Measurements from ENCODE around the gene GNG8. TPM values are rescaled to one million over a fixed set of nuclear protein-coding genes. Genes with fewer than 3 reads are reported as not detected.

Gene GNG8
- total and polyA plus RNA-seq, 2 of the 13 experiments (the other 11 are each of a cell fraction or from before 2014, with no cell fraction given), result not detected

DNA sequence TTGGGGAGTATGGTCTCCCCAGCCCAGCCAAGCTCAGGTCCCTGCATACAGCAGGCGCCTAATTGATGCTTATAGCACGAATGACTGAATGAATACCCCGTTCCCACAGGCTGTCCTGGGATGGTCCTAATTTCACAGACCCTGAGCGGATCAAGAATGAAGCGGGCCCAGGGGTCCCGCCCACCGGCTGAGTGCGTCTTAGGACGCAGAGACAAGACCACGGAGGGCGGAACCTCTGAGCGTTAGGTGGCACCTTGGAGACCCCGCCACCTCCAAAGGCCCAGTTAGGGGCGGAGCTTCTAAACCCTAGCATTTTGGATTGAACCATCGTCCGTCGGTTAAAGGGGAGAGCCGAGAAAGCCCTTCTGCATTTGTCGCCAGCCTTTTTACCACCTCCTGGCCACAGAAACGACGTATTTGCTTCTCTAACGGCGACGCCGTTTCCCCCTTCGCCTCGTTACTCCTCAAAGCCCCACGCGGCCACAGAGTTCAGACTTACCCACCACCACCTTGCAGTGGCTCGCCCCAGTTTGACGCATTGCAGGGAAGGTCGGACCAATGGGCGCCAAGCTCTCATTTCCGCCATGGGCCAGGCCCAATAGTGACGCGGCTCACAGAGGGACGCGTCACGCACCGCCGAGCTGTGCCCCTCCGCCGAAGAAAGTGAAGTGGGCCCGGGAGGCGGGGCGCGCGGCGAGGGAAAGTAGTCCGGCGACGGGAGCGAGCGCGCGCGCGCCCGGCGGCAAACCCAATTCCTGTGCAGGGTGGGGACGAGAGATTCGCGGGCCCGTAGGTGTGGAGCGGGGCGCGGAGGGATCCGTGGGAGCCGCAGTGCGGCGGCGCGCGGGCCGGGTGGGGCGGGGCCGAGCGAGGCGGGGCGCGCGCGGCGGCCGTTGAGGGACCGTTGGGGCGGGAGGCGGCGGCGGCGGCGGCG is 35.4 kb downstream of the GNG8 start (continued):
- TF ChIP-seq REL (CRISPR knock-in tag; conservative IDR thresholded peaks at IDR 0.05) (0 out of 2 replicates have a peak, but pooled peaks have one; percentile 50), SOX6 (IDR thresholded peaks at IDR 0.05) (no peak), SOX6 (CRISPR knock-in tag; IDR thresholded peaks at IDR 0.05) (peak; percentile 45; the same call in 1 of the 2 replicates), TOPORS (CRISPR knock-in tag; IDR thresholded peaks at IDR 0.05) (peak; percentile 69; the same call in 1 of the 2 replicates), ZNF546 (CRISPR knock-in tag; conservative IDR thresholded peaks at IDR 0.05) (peak; percentile 86; the same call in 1 of the 2 replicates), CEBPB (IDR thresholded peaks at IDR 0.05; ENCODE audit: borderline replicate concordance, low read depth, low read length) (no peak), ZSCAN12 (CRISPR knock-in tag; IDR thresholded peaks at IDR 0.05) (0 out of 2 replicates have a peak, but pooled peaks have one; percentile 75), RFXAP (CRISPR knock-in tag; IDR thresholded peaks at IDR 0.05; ENCODE audit: borderline replicate concordance) (peak; percentile 86; the same call in 1 of the 2 replicates), NRL (CRISPR knock-in tag; IDR thresholded peaks at IDR 0.05; ENCODE audit: borderline replicate concordance) (peak; percentile 55; the same call in 1 of the 2 replicates), TBL1XR1 (IDR thresholded peaks at IDR 0.05; ENCODE audit: borderline replicate concordance, low read length, partially characterized antibody) (peak; percentile 24), EED (CRISPR knock-in tag; IDR thresholded peaks at IDR 0.05) (peak; percentile 78), ZNF34 (CRISPR knock-in tag; IDR thresholded peaks at IDR 0.05; ENCODE audit: borderline replicate concordance) (0 out of 2 replicates have a peak, but pooled peaks have one; percentile 51), BRCA1 (CRISPR knock-in tag; IDR thresholded peaks at IDR 0.05) (no peak), SALL2 (CRISPR knock-in tag; IDR thresholded peaks at IDR 0.05) (peak; percentile 90), ZNF790 (CRISPR knock-in tag; IDR thresholded peaks at IDR 0.05; ENCODE audit: borderline replicate concordance) (peak; percentile 89; the same call in 1 of the 2 replicates)
- TF ChIP-seq, protein P1, sequence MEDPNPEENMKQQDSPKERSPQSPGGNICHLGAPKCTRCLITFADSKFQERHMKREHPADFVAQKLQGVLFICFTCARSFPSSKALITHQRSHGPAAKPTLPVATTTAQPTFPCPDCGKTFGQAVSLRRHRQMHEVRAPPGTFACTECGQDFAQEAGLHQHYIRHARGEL (CRISPR knock-in tag; IDR thresholded peaks at IDR 0.05), result no peak
- TF ChIP-seq, protein P2, sequence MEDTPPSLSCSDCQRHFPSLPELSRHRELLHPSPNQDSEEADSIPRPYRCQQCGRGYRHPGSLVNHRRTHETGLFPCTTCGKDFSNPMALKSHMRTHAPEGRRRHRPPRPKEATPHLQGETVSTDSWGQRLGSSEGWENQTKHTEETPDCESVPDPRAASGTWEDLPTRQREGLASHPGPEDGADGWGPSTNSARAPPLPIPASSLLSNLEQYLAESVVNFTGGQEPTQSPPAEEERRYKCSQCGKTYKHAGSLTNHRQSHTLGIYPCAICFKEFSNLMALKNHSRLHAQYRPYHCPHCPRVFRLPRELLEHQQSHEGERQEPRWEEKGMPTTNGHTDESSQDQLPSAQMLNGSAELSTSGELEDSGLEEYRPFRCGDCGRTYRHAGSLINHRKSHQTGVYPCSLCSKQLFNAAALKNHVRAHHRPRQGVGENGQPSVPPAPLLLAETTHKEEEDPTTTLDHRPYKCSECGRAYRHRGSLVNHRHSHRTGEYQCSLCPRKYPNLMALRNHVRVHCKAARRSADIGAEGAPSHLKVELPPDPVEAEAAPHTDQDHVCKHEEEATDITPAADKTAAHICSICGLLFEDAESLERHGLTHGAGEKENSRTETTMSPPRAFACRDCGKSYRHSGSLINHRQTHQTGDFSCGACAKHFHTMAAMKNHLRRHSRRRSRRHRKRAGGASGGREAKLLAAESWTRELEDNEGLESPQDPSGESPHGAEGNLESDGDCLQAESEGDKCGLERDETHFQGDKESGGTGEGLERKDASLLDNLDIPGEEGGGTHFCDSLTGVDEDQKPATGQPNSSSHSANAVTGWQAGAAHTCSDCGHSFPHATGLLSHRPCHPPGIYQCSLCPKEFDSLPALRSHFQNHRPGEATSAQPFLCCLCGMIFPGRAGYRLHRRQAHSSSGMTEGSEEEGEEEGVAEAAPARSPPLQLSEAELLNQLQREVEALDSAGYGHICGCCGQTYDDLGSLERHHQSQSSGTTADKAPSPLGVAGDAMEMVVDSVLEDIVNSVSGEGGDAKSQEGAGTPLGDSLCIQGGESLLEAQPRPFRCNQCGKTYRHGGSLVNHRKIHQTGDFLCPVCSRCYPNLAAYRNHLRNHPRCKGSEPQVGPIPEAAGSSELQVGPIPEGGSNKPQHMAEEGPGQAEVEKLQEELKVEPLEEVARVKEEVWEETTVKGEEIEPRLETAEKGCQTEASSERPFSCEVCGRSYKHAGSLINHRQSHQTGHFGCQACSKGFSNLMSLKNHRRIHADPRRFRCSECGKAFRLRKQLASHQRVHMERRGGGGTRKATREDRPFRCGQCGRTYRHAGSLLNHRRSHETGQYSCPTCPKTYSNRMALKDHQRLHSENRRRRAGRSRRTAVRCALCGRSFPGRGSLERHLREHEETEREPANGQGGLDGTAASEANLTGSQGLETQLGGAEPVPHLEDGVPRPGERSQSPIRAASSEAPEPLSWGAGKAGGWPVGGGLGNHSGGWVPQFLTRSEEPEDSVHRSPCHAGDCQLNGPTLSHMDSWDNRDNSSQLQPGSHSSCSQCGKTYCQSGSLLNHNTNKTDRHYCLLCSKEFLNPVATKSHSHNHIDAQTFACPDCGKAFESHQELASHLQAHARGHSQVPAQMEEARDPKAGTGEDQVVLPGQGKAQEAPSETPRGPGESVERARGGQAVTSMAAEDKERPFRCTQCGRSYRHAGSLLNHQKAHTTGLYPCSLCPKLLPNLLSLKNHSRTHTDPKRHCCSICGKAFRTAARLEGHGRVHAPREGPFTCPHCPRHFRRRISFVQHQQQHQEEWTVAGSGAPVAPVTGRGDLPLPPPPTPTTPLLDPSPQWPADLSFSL (CRISPR knock-in tag; IDR thresholded peaks at IDR 0.05), result no peak
- TF ChIP-seq, protein P3, sequence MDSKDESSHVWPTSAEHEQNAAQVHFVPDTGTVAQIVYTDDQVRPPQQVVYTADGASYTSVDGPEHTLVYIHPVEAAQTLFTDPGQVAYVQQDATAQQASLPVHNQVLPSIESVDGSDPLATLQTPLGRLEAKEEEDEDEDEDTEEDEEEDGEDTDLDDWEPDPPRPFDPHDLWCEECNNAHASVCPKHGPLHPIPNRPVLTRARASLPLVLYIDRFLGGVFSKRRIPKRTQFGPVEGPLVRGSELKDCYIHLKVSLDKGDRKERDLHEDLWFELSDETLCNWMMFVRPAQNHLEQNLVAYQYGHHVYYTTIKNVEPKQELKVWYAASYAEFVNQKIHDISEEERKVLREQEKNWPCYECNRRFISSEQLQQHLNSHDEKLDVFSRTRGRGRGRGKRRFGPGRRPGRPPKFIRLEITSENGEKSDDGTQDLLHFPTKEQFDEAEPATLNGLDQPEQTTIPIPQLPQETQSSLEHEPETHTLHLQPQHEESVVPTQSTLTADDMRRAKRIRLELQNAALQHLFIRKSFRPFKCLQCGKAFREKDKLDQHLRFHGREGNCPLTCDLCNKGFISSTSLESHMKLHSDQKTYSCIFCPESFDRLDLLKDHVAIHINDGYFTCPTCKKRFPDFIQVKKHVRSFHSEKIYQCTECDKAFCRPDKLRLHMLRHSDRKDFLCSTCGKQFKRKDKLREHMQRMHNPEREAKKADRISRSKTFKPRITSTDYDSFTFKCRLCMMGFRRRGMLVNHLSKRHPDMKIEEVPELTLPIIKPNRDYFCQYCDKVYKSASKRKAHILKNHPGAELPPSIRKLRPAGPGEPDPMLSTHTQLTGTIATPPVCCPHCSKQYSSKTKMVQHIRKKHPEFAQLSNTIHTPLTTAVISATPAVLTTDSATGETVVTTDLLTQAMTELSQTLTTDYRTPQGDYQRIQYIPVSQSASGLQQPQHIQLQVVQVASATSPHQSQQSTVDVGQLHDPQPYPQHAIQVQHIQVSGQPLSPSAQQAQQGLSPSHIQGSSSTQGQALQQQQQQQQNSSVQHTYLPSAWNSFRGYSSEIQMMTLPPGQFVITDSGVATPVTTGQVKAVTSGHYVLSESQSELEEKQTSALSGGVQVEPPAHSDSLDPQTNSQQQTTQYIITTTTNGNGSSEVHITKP (CRISPR knock-in tag; IDR thresholded peaks at IDR 0.05; ENCODE audit: low read depth), result peak; percentile 99
